OCI-LY7 (cell line): ENCODE data around the gene RDH14. TPM values are rescaled to one million over a fixed set of nuclear protein-coding genes. Genes with fewer than 3 reads are reported as not detected.

Source experiments
- BruUV-seq: library from RNA; stranded (reverse); fragments of 400-500 nt; replicated peaks from 2 replicates; lab custom pipeline; 2021; lab: Mats Ljungman, UMichigan
- CTCF ChIA-PET: fragments of 300-600 bp; sonication (Branson Sonifier 250); formaldehyde crosslinking; loops from one replicate; lab custom pipeline; 2022; ENCODE audit warnings: antibody characterized with exemption; ENCODE audit not compliant: unreplicated experiment; lab: Charles Lee
- POLR2A ChIA-PET: fragments of 300-600 bp; sonication (Branson Sonifier 250); formaldehyde crosslinking; loops from one replicate; lab custom pipeline; 2022; ENCODE audit warnings: antibody characterized with exemption; lab: Charles Lee
- DNase-seq: peaks from one replicate; pipeline ENCODE4 v3.0.0-alpha.2; 2015; ENCODE audit warnings: low spot score
- H2AFZ ChIP-seq: fragments of 200-600 bp; sonication (generic), shearing (Covaris generic); 2 replicates; pipeline ENCODE4 v1.6.1; 2014; ENCODE audit warnings: mild to moderate bottlenecking, antibody characterized with exemption, low read length, moderate library complexity
- H3K27ac ChIP-seq: fragments of 200-600 bp; sonication (generic); 2 replicates; pipeline ENCODE4 v1.5.1; 2014; ENCODE audit warnings: mixed run types, low read depth, mild to moderate bottlenecking, moderate library complexity, low read length, inconsistent platforms; ENCODE audit not compliant: poor library complexity, severe bottlenecking
- H3K36me3 ChIP-seq: fragments of 200-600 bp; sonication (generic); 2 replicates; pipeline ENCODE4 v1.6.1; 2014; ENCODE audit warnings: mild to moderate bottlenecking, antibody characterized with exemption, low read length, moderate library complexity, mixed read lengths; ENCODE audit not compliant: insufficient read depth
- H3K4me1 ChIP-seq: fragments of 200-600 bp; sonication (generic); 2 replicates; pipeline ENCODE4 v1.5.1; 2014; ENCODE audit warnings: mild to moderate bottlenecking, low read length; ENCODE audit not compliant: insufficient read depth, poor library complexity, severe bottlenecking
- H3K4me2 ChIP-seq: fragments of 200-600 bp; sonication (generic); 2 replicates; pipeline ENCODE4 v1.6.1; 2014; ENCODE audit warnings: mild to moderate bottlenecking, low read length
- H3K4me3 ChIP-seq: fragments of 200-600 bp; sonication (generic); 2 replicates; pipeline ENCODE4 v1.5.1; 2014; ENCODE audit warnings: mild to moderate bottlenecking, low read depth, low read length; ENCODE audit not compliant: poor library complexity, severe bottlenecking
- H3K79me2 ChIP-seq: fragments of 200-600 bp; sonication (generic); 2 replicates; pipeline ENCODE4 v1.6.1; 2016; ENCODE audit warnings: low read depth, mild to moderate bottlenecking, low read length, moderate library complexity, mixed read lengths; ENCODE audit not compliant: insufficient read depth
- H3K9me2 ChIP-seq: fragments of 200-600 bp; sonication (generic); 2 replicates; pipeline ENCODE4 v1.6.1; 2016; ENCODE audit warnings: mild to moderate bottlenecking, low read length, mixed read lengths; ENCODE audit not compliant: insufficient read depth
- H3K9me3 ChIP-seq: fragments of 200-600 bp; sonication (generic); 2 replicates; pipeline ENCODE4 v1.6.1; 2014; ENCODE audit warnings: mild to moderate bottlenecking, mixed run types, low read length, mixed read lengths
- H4K20me1 ChIP-seq: fragments of 200-600 bp; sonication (generic); 2 replicates; pipeline ENCODE4 v1.6.1; 2014; ENCODE audit warnings: mild to moderate bottlenecking, antibody characterized with exemption, low read length, moderate library complexity, mixed read lengths; ENCODE audit not compliant: insufficient read depth
- CTCF ChIP-seq: fragments of 200-600 bp; sonication (generic); conservative IDR thresholded peaks from 2 replicates; pipeline ENCODE4 v1.5.1; 2014; ENCODE audit warnings: mild to moderate bottlenecking, antibody characterized with exemption, low read length, moderate library complexity, mixed read lengths
- EZH2phosphoT487 ChIP-seq: fragments of 200-600 bp; sonication (generic); IDR thresholded peaks from 2 replicates; pipeline ENCODE4 v1.6.1; 2018; ENCODE audit warnings: low read depth, borderline replicate concordance, mild to moderate bottlenecking, mixed run types, antibody characterized with exemption, low read length, moderate library complexity, mixed read lengths
- intact Hi-C: fragments of 100-400 bp; cut with micrococcal nuclease; formaldehyde crosslinking; loops from one replicate; pipeline ENCODE4 v1.10.0; 2022; ENCODE audit not compliant: unreplicated experiment
- total RNA-seq, 2 experiments: library from RNA; depleted of rRNA in 1 of 2; stranded (reverse); fragments of >200 nt in 1 of 2; shearing (Covaris generic) in 1 of 2; gene quantifications; 2 replicates each; pipeline ENCODE4 v1.2.3, GENCODE V29; 2014 to 2022

The RDH14 gene
- total RNA-seq, 2 experiments from 2014 or later: 20.6 to 25.2 TPM

GRCh38 chr2:18552351-18553077 lies 7.9 kb downstream of the RDH14 start:
- Histone ChIP-seq H3K9me3 (no peaks in the 10 kb centered on the region), H2AFZ (no peak overlapping the region), H3K9me2 (no peaks in the 10 kb centered on the region; the same call in 1 of the 2 replicates), H3K4me3 (no peak overlapping the region), H3K4me1 (no peaks in the 10 kb centered on the region), H4K20me1 (peaks cover 11% of the 10 kb centered on the region; the same call in 1 of the 2 replicates), H3K79me2 (peaks cover 11% of the 10 kb centered on the region; the same call in 1 of the 2 replicates), H3K27ac (no peak overlapping the region), H3K4me2 (no peak overlapping the region), H3K36me3 (peaks cover 44% of the 10 kb centered on the region)
- BruUV-seq: no TSS peak
- intact Hi-C loops: no loop called here
- TF ChIP-seq EZH2phosphoT487 (no peak), CTCF (no peak)
- POLR2A ChIA-PET: interaction anchor here (0.6 to 1.0 kb wide), 5 partner anchors 14 to 272 kb away, joined by 3 to 4 read pairs (median 3); no protein-coding TSS in a partner anchor
- DNase-seq: no peak
- CTCF ChIA-PET: no interaction called here

- Histone ChIP-seq H3K79me2 (peaks cover 5% of the 10 kb centered on the region; the same call in 1 of the 2 replicates), H3K9me2 (no peaks in the 10 kb centered on the region; the same call in 1 of the 2 replicates), H4K20me1 (peaks cover 9% of the 10 kb centered on the region; the same call in 1 of the 2 replicates), H3K36me3 (peaks cover 44% of the 10 kb centered on the region), H3K4me1 (peaks cover 5% of the 10 kb centered on the region), H2AFZ (no peak overlapping the region), H3K27ac (no peak overlapping the region), H3K9me3 (no peaks in the 10 kb centered on the region), H3K4me2 (no peak overlapping the region), H3K4me3 (no peak overlapping the region)
- TF ChIP-seq EZH2phosphoT487 (no peak), CTCF (no peak)
- CTCF ChIA-PET: no interaction called here
- DNase-seq: no peak
- BruUV-seq: no TSS peak
- POLR2A ChIA-PET: interaction anchor here (0.6 to 0.7 kb wide), 2 partner anchors 14 to 515 kb away, joined by 4 to 5 read pairs; no protein-coding TSS in a partner anchor
- intact Hi-C loops: no loop called here
These were observed 8.8 kb downstream of the RDH14 start for GRCh38 chr2:18551623-18552022.

- H3K36me3 ChIP-seq: peaks cover 41% of the 10 kb centered on the region
- TF ChIP-seq CTCF: no peak
- no peak for DNase-seq
- ChIA-PET POLR2A (interaction anchor here (0.6 to 0.7 kb wide), 2 partner anchors 14 to 515 kb away, joined by 4 to 5 read pairs; no protein-coding TSS in a partner anchor), CTCF (no interaction called here)
- no peaks in the 10 kb centered on the region for H3K9me3 ChIP-seq
- no TSS peak for BruUV-seq
- intact Hi-C loops: no loop called here
- peaks cover 9% of the 10 kb centered on the region; the same call in 1 of the 2 replicates for H4K20me1 ChIP-seq
- no peak overlapping the region for H3K4me2 ChIP-seq
- H2AFZ ChIP-seq: no peak overlapping the region
- no peaks in the 10 kb centered on the region; the same call in 1 of the 2 replicates for H3K9me2 ChIP-seq
- peaks cover 5% of the 10 kb centered on the region; the same call in 1 of the 2 replicates for H3K79me2 ChIP-seq
- H3K27ac ChIP-seq: no peak overlapping the region
- H3K4me3 ChIP-seq: no peak overlapping the region
- peaks cover 9% of the 10 kb centered on the region for H3K4me1 ChIP-seq
These were observed 9.3 kb downstream of the RDH14 start for GRCh38 chr2:18551169-18551568.
